ENCODE measurements around the gene KRT81. TPM values are rescaled to one million over a fixed set of nuclear protein-coding genes. Genes with fewer than 3 reads are reported as not detected.

KRT81 gene
- total and polyA plus RNA-seq, 7 donors: 0.03 to 0.14 TPM; not detected in 5

DNA sequence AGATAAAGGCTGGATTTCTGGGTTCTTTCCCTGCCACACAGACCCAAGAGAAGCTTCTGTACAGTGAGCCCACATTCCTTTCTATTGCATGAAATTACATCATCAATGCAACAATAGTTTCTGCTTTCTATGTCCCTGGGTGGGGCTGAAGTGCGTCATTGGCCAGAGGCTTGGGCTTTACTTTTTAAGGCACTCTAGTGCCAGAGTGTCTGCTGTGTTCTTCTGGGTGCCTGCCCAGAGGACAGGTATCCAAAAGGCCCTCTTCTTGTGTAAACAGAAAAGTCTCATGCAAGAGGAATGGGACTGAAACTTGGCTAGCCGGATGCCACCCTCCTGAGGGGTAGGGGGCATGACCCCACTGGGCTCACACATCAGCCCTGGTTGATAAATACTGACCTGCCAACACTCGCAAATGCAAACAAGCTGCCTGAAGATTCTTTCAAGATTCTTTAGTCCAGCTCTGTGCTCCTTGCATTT, 11.0 kb downstream of the KRT81 start:
- peak; percentile 64 to 65 for DNase-seq
- Histone ChIP-seq H3K36me3 (ENCODE audit: insufficient read depth in 1 of 2, low read depth in 1 of 2) (no peaks in the 10 kb centered on the region), H3K27ac (peak overlapping the region; percentile 39), H3K9me3 (no peaks in the 10 kb centered on the region), H3K27me3 (ENCODE audit: insufficient read depth in 3 of 3, low read length in 2 of 3) (no peaks in the 10 kb centered on the region), H3K4me3 (no peak overlapping the region), H3K4me1 (peaks cover 7% of the 10 kb centered on the region)
- TF ChIP-seq CTCF (IDR thresholded peaks at IDR 0.05): no peak
- ATAC-seq: peak in 3 of 4 donors; percentile 34 to 71 (median 59)
- intact Hi-C loops (cut with DNase I): no loop called here
- 71 to 81% (median 79%) methylated on average over 3 of the region's 3 CpGs for WGBS, 3 donors

GRCh38 chr12:52279422-52280318, 11.7 kb downstream of the KRT81 start:
- H3K9me3 ChIP-seq: no peaks in the 10 kb centered on the region
- 92 to 94% (median 93%) methylated on average over 14 of the region's 14 CpGs for WGBS, 3 donors
- peak overlapping the region; percentile 9 for H3K27ac ChIP-seq
- H3K4me3 ChIP-seq: no peak overlapping the region
- DNase-seq: no peak
- H3K4me1 ChIP-seq: peaks cover 7% of the 10 kb centered on the region
- no peaks in the 10 kb centered on the region for H3K27me3 ChIP-seq (ENCODE audit: insufficient read depth in 3 of 3, low read length in 2 of 3)
- intact Hi-C loops (cut with DNase I): loop anchor here (5.0 kb wide), 2 partner anchors 57 to 67 kb away; no protein-coding TSS in a partner anchor
- no peak for TF ChIP-seq CTCF (IDR thresholded peaks at IDR 0.05)
- H3K36me3 ChIP-seq (ENCODE audit: insufficient read depth in 1 of 2, low read depth in 1 of 2): no peaks in the 10 kb centered on the region
- ATAC-seq: no peak

- DNase-seq: peak; percentile 76 to 86
- H3K27ac ChIP-seq: no peak overlapping the region
- WGBS, 3 donors: 21 to 26% (median 22%) methylated on average over 31 to 32 of the region's 32 CpGs
- no peaks in the 10 kb centered on the region for H3K9me3 ChIP-seq
- no peaks in the 10 kb centered on the region for H3K36me3 ChIP-seq (ENCODE audit: insufficient read depth in 1 of 2, low read depth in 1 of 2)
- intact Hi-C loops (cut with DNase I): loop anchor here (5.0 kb wide), 2 partner anchors 56 to 66 kb away; no protein-coding TSS in a partner anchor
- H3K27me3 ChIP-seq (ENCODE audit: insufficient read depth in 3 of 3, low read length in 2 of 3): peaks cover 0 to 6% (median 0%) of the 10 kb centered on the region in 3 donors
- peak; percentile 96 for TF ChIP-seq CTCF (IDR thresholded peaks at IDR 0.05)
- H3K4me1 ChIP-seq: peaks cover 7% of the 10 kb centered on the region
- peak; percentile 89 to 99 (median 94) for ATAC-seq
- H3K4me3 ChIP-seq: no peak overlapping the region
Measured at GRCh38 chr12:52278575-52279421, 12.5 kb downstream of the KRT81 start.

DNA sequence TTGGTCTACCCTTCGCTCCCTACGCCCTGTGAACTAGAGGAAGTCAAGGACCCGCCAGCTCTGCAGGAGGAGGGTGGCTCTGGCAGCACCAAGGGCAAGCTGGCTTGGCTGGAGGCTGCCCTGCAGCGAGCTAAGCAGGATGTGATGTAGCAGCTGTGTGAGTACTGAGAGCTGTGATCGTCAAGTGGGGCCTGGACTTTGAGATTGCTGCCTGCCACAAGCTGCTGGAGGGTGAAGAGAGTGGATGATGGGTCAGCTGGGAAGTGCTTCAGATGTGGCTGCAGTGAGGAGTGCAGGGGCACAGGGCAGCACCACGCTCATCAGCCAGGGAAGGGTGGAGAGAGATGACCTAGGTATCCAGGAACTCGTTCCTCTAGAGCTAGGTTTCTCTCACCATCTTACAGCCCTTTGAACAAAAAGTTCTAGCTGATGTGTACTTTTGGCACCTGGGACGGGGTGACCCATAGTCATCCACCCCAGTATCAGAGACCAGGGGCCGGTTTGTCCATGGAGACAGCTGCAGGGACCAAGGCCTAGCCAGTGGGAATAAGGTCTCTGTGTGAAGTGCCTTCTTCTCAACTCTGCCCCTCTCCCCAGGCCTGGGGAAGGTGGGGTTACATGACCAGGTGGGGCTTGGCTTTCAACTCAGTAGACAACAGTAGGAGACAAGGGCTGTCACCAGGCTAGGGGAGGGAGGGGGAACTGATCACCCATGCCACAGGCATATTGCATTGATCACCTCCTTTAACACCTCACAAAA, 13.7 kb downstream of the KRT81 start:
- peaks cover 0 to 7% (median 0%) of the 10 kb centered on the region in 3 donors for H3K27me3 ChIP-seq (ENCODE audit: insufficient read depth in 3 of 3, low read length in 2 of 3)
- DNase-seq (no peak), ATAC-seq (no peak)
- no peaks in the 10 kb centered on the region for H3K36me3 ChIP-seq (ENCODE audit: insufficient read depth in 1 of 2, low read depth in 1 of 2)
- H3K4me1 ChIP-seq: peaks cover 7% of the 10 kb centered on the region
- no peak overlapping the region for H3K4me3 ChIP-seq
- H3K9me3 ChIP-seq: no peaks in the 10 kb centered on the region
- intact Hi-C loops (cut with DNase I): loop anchor here (5.0 kb wide), 2 partner anchors 55 to 65 kb away; no protein-coding TSS in a partner anchor
- 61 to 85% (median 77%) methylated on average over 9 of the region's 9 CpGs for whole genome bisulfite sequencing, 3 donors
- no peak overlapping the region for H3K27ac ChIP-seq
- no peak for TF ChIP-seq CTCF (IDR thresholded peaks at IDR 0.05)
